Measurements from ENCODE around the gene GOLGA7B.

Gene GOLGA7B

GRCh38 chr10:97869091-97870042 is 19.7 kb downstream of the GOLGA7B start:
- H3K36me3 ChIP-seq (ENCODE audit: insufficient read depth, low read length): no peaks in the 10 kb centered on the region
- H3K9ac ChIP-seq (ENCODE audit: low read depth, low read length): no peak overlapping the region
- peak overlapping the region; percentile 22 for H3K4me2 ChIP-seq (ENCODE audit: low read length)
- no peaks in the 10 kb centered on the region for H3K9me3 ChIP-seq (replicated peaks; ENCODE audit: low read length)
- H3K4me1 ChIP-seq (ENCODE audit: control insufficient read depth, insufficient read depth, low read length): peaks cover 5% of the 10 kb centered on the region
- no peak overlapping the region for H3K4me3 ChIP-seq (ENCODE audit: low read length)
- peaks cover 66% of the 10 kb centered on the region for H3K27me3 ChIP-seq (ENCODE audit: control insufficient read depth, insufficient read depth, low read length)

GRCh38 chr10:97870990-97871389 is 21.3 kb downstream of the GOLGA7B start:
- H3K4me2 ChIP-seq (ENCODE audit: low read length): no peak overlapping the region
- H3K27me3 ChIP-seq (ENCODE audit: control insufficient read depth, insufficient read depth, low read length): peaks cover 72% of the 10 kb centered on the region
- no peak overlapping the region for H3K4me3 ChIP-seq (ENCODE audit: low read length)
- no peaks in the 10 kb centered on the region for H3K9me3 ChIP-seq (replicated peaks; ENCODE audit: low read length)
- no peak overlapping the region for H3K9ac ChIP-seq (ENCODE audit: low read depth, low read length)
- no peaks in the 10 kb centered on the region for H3K36me3 ChIP-seq (ENCODE audit: insufficient read depth, low read length)
- peaks cover 5% of the 10 kb centered on the region for H3K4me1 ChIP-seq (ENCODE audit: control insufficient read depth, insufficient read depth, low read length)

- H3K36me3 ChIP-seq (ENCODE audit: insufficient read depth, low read length): no peaks in the 10 kb centered on the region
These were observed 23.9 kb downstream of the GOLGA7B start for GRCh38 chr10:97873569-97873968.

GRCh38 chr10:97874332-97874731 is 24.7 kb downstream of the GOLGA7B start:
- H3K27me3 ChIP-seq (ENCODE audit: control insufficient read depth, insufficient read depth, low read length): peaks cover 95% of the 10 kb centered on the region
- no peak overlapping the region for H3K9ac ChIP-seq (ENCODE audit: low read depth, low read length)
- no peaks in the 10 kb centered on the region for H3K9me3 ChIP-seq (replicated peaks; ENCODE audit: low read length)
- no peak overlapping the region for H3K4me3 ChIP-seq (ENCODE audit: low read length)
- H3K4me2 ChIP-seq (ENCODE audit: low read length): no peak overlapping the region
- H3K4me1 ChIP-seq (ENCODE audit: control insufficient read depth, insufficient read depth, low read length): peaks cover under 1% of the 10 kb centered on the region
- H3K36me3 ChIP-seq (ENCODE audit: insufficient read depth, low read length): no peaks in the 10 kb centered on the region

More at GRCh38 chr10:97873569-97873968, 23.9 kb downstream of the GOLGA7B start:
- Histone ChIP-seq H3K4me2 (ENCODE audit: low read length) (no peak overlapping the region), H3K27me3 (ENCODE audit: control insufficient read depth, insufficient read depth, low read length) (peaks cover 87% of the 10 kb centered on the region), H3K4me1 (ENCODE audit: control insufficient read depth, insufficient read depth, low read length) (peaks cover 5% of the 10 kb centered on the region), H3K9me3 (replicated peaks; ENCODE audit: low read length) (no peaks in the 10 kb centered on the region), H3K4me3 (ENCODE audit: low read length) (no peak overlapping the region), H3K9ac (ENCODE audit: low read depth, low read length) (no peak overlapping the region)

GRCh38 chr10:97875391-97875790 is 25.7 kb downstream of the GOLGA7B start:
- Histone ChIP-seq H3K9ac (ENCODE audit: low read depth, low read length) (no peak overlapping the region), H3K4me3 (ENCODE audit: low read length) (no peak overlapping the region), H3K4me2 (ENCODE audit: low read length) (no peak overlapping the region), H3K27me3 (ENCODE audit: control insufficient read depth, insufficient read depth, low read length) (peaks cover 89% of the 10 kb centered on the region), H3K9me3 (replicated peaks; ENCODE audit: low read length) (no peaks in the 10 kb centered on the region), H3K36me3 (ENCODE audit: insufficient read depth, low read length) (no peaks in the 10 kb centered on the region), H3K4me1 (ENCODE audit: control insufficient read depth, insufficient read depth, low read length) (no peaks in the 10 kb centered on the region)

- H3K27me3 ChIP-seq (ENCODE audit: control insufficient read depth, insufficient read depth, low read length): peaks cover 86% of the 10 kb centered on the region
- H3K4me3 ChIP-seq (ENCODE audit: low read length): no peak overlapping the region
- no peaks in the 10 kb centered on the region for H3K36me3 ChIP-seq (ENCODE audit: insufficient read depth, low read length)
- no peaks in the 10 kb centered on the region for H3K9me3 ChIP-seq (replicated peaks; ENCODE audit: low read length)
- H3K4me2 ChIP-seq (ENCODE audit: low read length): no peak overlapping the region
- H3K9ac ChIP-seq (ENCODE audit: low read depth, low read length): no peak overlapping the region
- H3K4me1 ChIP-seq (ENCODE audit: control insufficient read depth, insufficient read depth, low read length): no peaks in the 10 kb centered on the region
These were observed 26.8 kb downstream of the GOLGA7B start for GRCh38 chr10:97876402-97876801.

GRCh38 chr10:97879241-97879640 is 29.6 kb downstream of the GOLGA7B start:
- Histone ChIP-seq H3K36me3 (ENCODE audit: insufficient read depth, low read length) (no peaks in the 10 kb centered on the region), H3K9me3 (replicated peaks; ENCODE audit: low read length) (no peaks in the 10 kb centered on the region), H3K4me3 (ENCODE audit: low read length) (no peak overlapping the region), H3K9ac (ENCODE audit: low read depth, low read length) (no peak overlapping the region), H3K27me3 (ENCODE audit: control insufficient read depth, insufficient read depth, low read length) (peaks cover 65% of the 10 kb centered on the region), H3K4me1 (ENCODE audit: control insufficient read depth, insufficient read depth, low read length) (peaks cover 16% of the 10 kb centered on the region), H3K4me2 (ENCODE audit: low read length) (no peak overlapping the region)

GRCh38 chr10:97880109-97880508 is 30.5 kb downstream of the GOLGA7B start:
- no peak overlapping the region for H3K9ac ChIP-seq (ENCODE audit: low read depth, low read length)

GRCh38 chr10:97882142-97883091 is 32.8 kb downstream of the GOLGA7B start:
- Histone ChIP-seq H3K36me3 (ENCODE audit: insufficient read depth, low read length) (no peaks in the 10 kb centered on the region), H3K4me3 (ENCODE audit: low read length) (no peak overlapping the region), H3K9ac (ENCODE audit: low read depth, low read length) (no peak overlapping the region), H3K4me1 (ENCODE audit: control insufficient read depth, insufficient read depth, low read length) (peaks cover 16% of the 10 kb centered on the region), H3K27me3 (ENCODE audit: control insufficient read depth, insufficient read depth, low read length) (peaks cover 39% of the 10 kb centered on the region), H3K9me3 (replicated peaks; ENCODE audit: low read length) (no peaks in the 10 kb centered on the region), H3K4me2 (ENCODE audit: low read length) (peak overlapping the region; percentile 46)

More at GRCh38 chr10:97880109-97880508, 30.5 kb downstream of the GOLGA7B start:
- Histone ChIP-seq H3K36me3 (ENCODE audit: insufficient read depth, low read length) (no peaks in the 10 kb centered on the region), H3K4me3 (ENCODE audit: low read length) (no peak overlapping the region), H3K4me1 (ENCODE audit: control insufficient read depth, insufficient read depth, low read length) (peaks cover 16% of the 10 kb centered on the region), H3K4me2 (ENCODE audit: low read length) (no peak overlapping the region), H3K27me3 (ENCODE audit: control insufficient read depth, insufficient read depth, low read length) (peaks cover 60% of the 10 kb centered on the region), H3K9me3 (replicated peaks; ENCODE audit: low read length) (no peaks in the 10 kb centered on the region)

GRCh38 chr10:97883092-97883485 is 33.4 kb downstream of the GOLGA7B start:
- Histone ChIP-seq H3K27me3 (ENCODE audit: control insufficient read depth, insufficient read depth, low read length) (peaks cover 32% of the 10 kb centered on the region), H3K4me2 (ENCODE audit: low read length) (peak overlapping the region; percentile 46), H3K4me3 (ENCODE audit: low read length) (no peak overlapping the region), H3K9me3 (replicated peaks; ENCODE audit: low read length) (no peaks in the 10 kb centered on the region), H3K9ac (ENCODE audit: low read depth, low read length) (no peak overlapping the region), H3K36me3 (ENCODE audit: insufficient read depth, low read length) (no peaks in the 10 kb centered on the region), H3K4me1 (ENCODE audit: control insufficient read depth, insufficient read depth, low read length) (peaks cover 16% of the 10 kb centered on the region)

- Histone ChIP-seq H3K9ac (ENCODE audit: low read depth, low read length) (no peak overlapping the region), H3K4me1 (ENCODE audit: control insufficient read depth, insufficient read depth, low read length) (peaks cover 29% of the 10 kb centered on the region), H3K4me3 (ENCODE audit: low read length) (no peak overlapping the region), H3K27me3 (ENCODE audit: control insufficient read depth, insufficient read depth, low read length) (peaks cover 10% of the 10 kb centered on the region), H3K36me3 (ENCODE audit: insufficient read depth, low read length) (no peaks in the 10 kb centered on the region), H3K9me3 (replicated peaks; ENCODE audit: low read length) (no peaks in the 10 kb centered on the region), H3K4me2 (ENCODE audit: low read length) (no peak overlapping the region)
These were observed 36.6 kb downstream of the GOLGA7B start for GRCh38 chr10:97886286-97886685.
